GM19372 (cell line): Measurements from ENCODE around the gene TAS1R1.

Experiments used
- ATAC-seq: cut with Tn5 transposase; IDR thresholded peaks from one replicate; pipeline ENCODE4 v1.9.1; 2021; ENCODE audit warnings: mild to moderate bottlenecking, low read depth, moderate library complexity; ENCODE audit not compliant: unreplicated experiment

Gene TAS1R1

DNA sequence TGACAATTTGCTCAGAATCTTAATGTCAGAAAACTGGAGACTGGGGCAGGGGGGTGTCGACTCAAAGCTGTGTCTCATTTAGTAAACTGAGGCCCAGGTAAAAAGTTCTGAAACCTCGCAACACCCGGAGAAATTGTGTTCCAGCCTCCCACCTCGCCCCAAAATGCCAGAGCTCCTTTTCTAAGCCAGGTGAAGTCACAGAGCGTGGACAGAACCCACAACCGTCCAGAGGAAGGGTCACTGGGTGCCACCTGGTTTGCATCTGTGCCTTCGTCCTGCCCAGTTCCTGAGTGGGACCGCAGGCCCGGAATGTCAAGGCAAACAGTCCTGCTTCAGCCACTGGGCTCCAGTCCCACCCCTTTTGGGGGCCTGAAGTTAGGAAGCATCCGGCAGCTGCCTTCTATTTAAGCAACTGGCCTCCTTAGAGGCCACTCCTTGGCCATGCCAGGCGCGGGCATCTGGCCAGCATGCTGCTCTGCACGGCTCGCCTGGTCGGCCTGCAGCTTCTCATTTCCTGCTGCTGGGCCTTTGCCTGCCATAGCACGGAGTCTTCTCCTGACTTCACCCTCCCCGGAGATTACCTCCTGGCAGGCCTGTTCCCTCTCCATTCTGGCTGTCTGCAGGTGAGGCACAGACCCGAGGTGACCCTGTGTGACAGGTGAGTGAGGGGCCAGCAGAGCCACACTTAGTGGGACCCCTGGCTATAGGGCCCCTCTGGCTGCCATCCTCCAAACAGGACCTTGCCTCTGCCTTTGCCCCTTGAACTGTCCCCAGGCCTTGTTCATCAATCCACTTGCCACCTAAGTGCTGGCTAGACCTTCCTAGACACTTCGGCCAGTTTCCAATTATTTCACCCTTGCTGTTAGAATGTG, at the start of gene TAS1R1:
Gene TAS1R1, plus strand, starts transcription at position 401 of the 872 bp plus-strand sequence. Its CDS starts 67 bp downstream, at position 468.
- no peak for ATAC-seq

GRCh38 chr1:6505367-6506209, 49.5 kb upstream of the TAS1R1 start:
- no peak for ATAC-seq

DNA sequence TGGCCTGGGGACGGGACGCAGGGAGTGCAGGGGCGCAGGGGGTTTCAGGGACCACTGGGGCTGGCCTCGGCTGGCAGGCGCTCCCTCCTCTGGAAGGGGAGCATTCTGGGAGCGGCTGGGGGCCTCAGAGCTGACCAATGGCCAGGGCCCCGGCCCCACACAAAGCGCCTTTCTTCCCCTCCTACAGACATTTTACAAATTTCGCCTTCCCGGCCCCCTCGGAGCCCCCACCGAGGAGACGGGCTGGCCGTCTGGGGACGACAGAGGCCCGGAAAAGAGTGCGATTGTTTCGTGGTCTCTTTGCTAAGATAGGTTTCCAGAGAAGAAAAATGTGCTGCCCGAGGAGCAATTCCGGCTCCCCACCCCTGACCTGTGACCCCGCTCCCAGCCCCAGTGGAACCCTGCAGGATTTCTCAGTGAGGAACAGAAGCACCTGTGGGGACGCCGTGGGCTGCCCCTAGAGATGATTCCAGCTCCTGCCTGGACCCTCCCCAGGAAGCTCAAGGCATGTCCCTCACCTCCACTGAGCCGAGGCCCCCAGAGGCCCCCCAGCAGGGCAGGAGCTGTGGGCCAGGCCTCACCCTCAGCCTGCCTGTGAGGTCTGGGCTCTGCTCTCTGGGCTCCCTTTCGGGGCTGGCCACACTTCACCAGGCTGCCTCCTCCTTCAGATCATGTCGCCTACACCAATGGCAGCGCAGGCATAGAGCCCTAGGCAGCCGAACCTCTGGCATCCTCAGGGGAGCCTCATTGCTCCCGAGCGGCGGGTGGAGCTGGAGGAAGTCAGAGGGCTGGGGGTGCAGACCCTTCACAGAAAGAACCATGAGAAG, 48.7 kb upstream of the TAS1R1 start:
- ATAC-seq = no peak

DNA sequence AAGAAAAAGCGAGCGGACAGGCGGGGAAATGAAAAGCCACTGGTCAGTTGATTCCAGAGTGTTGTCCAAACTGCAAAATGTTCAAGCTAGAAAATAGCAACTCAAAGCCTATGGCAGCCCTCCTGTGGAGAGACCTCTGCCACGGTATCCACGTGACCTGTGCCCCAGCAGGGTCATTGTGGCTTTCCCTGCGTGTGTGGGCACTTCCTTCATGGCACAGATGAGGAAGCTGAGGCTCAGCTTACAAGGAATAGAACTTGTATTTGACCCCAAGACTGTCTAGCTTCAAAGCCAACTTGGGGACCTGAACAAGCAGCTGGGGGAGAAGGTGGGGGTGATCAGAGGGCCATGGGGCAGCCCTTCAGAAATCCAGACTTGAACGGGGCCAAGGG, 48.1 kb upstream of the TAS1R1 start:
- no peak for ATAC-seq

GRCh38 chr1:6507461-6507911, 47.6 kb upstream of the TAS1R1 start:
- ATAC-seq = no peak

DNA sequence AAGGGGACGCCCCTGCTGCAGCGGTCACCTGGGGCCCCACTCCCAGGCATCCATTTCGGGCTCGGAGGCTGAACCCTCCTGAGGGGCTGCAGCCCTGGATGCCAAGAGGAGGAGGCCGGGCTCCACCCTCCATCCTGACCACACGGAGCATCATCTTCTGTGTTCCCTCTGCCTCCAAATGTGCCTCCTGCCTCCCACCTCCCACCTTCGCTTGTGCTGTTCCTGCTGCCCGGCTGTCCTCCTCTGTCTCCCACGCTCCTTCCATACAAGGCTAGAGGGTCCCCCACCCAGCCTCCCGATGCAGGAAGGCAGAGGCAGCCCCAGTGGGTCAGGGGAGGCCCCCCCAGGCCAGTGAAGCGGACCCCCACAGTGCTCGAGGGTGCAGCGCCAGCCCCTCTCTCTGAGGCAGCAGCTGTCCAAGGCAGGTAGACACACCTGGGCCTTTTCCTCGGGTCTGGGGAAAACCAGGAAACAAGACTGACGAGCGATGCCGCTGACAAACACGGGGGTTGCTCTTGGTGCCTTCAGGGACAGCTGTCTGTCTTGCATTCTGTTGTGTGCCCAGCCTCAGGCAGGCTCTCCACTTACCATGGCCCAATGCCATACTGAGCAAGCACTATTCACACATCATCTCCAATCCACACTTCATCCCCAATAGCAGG, 46.8 kb upstream of the TAS1R1 start:
- no peak for ATAC-seq

GRCh38 chr1:6508816-6509189, 46.3 kb upstream of the TAS1R1 start:
- ATAC-seq = no peak

- ATAC-seq = no peak
Measured at GRCh38 chr1:6509220-6509918, 45.7 kb upstream of the TAS1R1 start.

GRCh38 chr1:6509919-6510291, 45.2 kb upstream of the TAS1R1 start:
- no peak for ATAC-seq

- ATAC-seq = no peak
Measured at GRCh38 chr1:6510493-6510892, 44.6 kb upstream of the TAS1R1 start.

DNA sequence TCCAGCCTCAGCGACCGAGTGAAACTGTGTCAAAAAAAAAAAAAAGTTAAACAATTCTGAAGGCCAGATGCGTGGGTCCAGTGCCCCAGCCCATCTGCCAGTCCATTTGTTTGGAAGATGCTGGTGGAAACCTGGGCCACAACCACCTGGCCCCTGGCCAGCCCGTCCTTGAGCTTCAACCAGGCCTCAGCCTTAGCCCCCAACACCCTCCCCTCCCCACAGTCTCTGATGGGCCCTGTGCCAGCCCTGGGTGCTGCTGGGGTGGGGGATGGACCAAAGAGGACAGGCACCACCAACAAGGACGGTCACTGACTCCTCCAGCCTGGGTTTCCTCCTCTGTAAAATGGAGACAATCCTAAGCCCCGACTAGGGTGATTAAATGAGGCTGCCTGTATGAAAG, 44.1 kb upstream of the TAS1R1 start:
- ATAC-seq = no peak

DNA sequence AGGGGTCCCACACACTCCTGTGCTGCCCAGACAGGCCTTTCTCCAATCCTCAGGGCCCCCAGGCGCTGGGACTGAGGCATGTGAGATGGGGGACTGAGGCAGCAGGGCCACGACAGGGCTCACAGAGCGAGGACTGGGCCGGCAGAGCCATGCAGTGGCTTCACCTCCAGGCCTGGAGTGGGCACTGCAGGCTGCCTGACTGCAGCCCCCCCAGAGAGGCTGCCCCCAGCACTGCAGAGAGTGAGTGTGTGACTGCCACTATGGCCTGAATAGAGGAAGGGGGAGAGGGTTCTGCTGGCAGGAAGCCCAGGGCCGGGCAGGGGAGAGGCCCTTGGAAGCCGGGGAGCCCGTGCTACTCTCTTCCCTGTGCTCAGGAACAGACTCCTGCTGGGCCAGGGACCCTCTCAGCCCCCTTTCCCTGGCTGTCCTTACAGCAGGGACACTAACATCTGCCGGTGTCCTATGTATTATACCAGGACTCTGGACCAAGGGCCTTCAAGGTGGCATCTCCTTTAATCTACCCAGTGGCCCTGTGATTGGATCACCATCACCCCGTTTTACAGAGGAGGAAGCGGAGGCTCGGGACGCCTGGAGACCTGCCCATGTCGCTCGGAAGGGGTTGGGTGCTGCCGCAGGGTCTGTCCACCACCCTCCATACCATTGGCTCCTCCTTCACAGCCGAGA, 43.4 kb upstream of the TAS1R1 start:
- ATAC-seq = no peak

DNA sequence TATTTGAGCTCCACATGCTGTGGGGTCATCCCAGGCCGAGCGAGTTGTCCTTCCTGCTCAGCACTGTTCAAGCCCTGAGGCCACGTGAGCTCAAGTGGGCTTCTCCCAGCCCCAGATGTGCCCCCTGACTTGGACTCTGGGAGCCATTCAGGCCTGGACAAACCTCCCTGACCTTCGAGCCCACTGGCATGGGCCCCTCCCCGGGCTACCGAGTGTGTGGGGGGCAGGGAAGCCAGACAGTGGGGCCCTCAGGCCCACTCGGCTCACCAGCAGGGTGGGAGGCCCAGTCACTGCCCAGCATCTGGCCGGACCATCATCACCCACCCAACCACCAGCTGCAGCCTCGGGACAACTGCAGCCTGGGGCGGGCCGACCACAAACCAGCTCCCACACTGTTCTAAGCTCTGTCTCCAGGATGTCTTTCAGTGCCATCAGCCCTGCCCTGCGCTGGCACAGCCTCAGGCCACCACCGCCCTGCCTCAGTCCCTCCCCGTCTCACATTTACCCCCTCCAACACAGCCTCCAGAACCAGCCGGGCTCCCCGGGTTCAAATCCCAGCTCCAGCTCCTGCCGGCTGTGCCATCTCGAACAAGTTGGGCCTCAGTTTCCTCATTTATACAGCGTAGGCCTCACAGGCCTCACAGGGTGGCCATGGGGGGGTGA, 42.7 kb upstream of the TAS1R1 start:
- ATAC-seq = no peak

DNA sequence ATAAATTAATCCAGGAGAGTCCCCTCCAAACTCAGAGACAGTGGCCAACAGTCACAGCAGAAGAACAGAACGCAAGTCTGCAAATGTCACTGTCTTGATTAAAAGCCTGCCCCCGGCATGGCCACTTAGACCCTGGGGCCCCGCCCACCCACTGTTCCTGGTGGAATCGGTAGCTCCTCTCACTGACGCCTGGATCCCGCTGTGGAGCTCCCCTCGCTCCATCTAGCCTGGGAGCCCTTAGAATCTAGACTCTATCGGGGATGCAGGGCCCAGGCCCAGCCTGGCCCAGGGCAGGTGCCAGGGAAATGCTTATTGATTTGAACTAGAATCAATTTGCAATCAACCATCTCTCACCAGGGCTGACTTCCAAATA, 42.2 kb upstream of the TAS1R1 start:
- no peak for ATAC-seq

DNA sequence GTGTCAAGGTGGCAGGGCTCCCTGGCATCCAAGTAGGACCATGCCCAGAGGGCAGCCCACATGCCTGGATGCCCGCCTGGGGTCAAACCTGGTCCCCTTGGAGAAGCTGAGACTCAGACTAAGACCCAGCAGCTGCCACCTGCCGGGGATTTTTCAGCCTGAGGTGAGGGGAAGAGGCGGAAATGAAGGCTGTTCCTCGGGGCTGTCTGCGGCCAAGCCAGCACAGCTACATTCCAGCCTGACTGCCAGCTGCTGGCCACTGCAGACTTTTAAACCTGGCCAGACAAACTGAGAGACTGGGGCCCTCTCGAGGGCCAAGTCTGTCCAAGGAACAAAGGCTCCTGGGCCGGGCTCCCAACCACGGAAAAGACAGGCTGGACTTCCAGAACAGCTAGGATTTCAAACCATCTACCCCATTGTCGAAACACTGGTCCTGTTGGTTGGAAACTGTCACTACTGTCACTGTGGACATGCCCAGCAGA, 41.7 kb upstream of the TAS1R1 start:
- no peak for ATAC-seq

DNA sequence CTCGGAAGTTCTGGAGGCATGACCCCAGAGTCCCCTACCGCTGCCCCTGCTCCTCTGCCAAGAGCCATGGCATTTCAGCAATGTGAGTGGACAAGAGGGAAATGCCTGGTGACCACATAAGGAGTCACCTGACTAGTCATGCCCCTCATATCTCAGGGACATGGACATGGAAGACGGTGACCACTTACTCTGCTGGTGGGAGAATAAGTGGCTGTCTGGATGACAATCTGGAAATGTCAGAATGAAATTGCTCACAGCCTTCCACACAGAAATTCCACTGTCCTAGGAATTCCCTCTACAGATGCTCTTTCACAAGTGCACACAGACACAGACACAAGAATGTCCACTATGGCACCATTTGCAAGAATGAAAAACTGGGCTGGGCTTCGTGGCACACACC, 39.3 kb upstream of the TAS1R1 start:
- ATAC-seq = no peak

DNA sequence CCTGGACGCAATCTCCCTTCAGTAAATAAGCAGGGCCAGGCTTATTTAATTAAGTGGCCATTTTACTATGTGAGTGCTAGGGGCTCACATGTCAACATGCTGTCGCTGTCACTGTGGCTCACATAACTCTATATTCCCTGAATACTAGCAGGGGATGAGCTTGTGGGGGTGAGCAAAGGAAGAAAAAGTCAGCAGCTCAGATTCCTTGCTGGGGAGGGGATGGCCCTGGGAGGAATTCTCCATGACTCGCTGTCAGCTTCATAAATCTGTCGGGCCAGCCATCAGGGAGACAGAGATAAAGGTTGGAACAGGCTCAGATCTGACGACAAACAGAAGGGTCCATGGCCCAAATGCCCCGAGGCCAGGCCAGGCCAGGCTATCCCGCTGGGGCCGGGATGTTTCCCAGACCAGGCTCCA, 37.7 kb upstream of the TAS1R1 start:
- no peak for ATAC-seq

DNA sequence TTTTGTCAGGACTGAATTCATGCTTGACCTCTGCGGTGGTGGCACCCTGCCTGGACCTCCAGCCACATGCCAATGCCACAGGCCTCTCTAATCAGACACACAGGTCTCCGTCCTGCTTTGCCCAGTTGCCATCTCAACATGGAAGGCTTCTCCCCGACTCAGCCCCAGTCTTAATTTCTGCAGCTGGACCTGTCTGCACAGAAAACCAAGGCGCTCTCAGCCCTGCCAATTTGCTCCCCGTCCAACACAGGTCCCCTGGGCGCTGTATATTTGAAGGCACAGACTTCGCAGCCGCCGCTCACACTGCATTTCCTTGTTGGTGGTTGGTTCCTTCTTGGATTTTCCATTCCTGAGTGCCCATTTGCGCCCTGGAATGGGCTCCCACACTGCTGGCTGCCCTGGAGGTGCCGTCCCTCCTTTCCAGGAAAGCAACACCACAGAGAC, 35.6 kb upstream of the TAS1R1 start:
- ATAC-seq = no peak
